H1 (cell line): ENCODE results near the gene ALG9. TPM values are rescaled to one million over a fixed set of nuclear protein-coding genes. Genes with fewer than 3 reads are reported as not detected.

Experiments
- CTCF ChIA-PET: fragments of 300-600 bp; sonication (Branson Sonifier 250); formaldehyde crosslinking; loops from one replicate; lab custom pipeline; 2021; ENCODE audit not compliant: partially characterized antibody; lab: Charles Lee
- POLR2A ChIA-PET: fragments of 300-600 bp; sonication (Branson Sonifier 250); formaldehyde crosslinking; loops from one replicate; lab custom pipeline; 2021; ENCODE audit warnings: inconsistent platforms; ENCODE audit not compliant: partially characterized antibody; lab: Charles Lee
- DNase-seq, 2 experiments: peaks; one replicate each; pipeline versions ENCODE4 v3.0.0 to v3.0.0-alpha.2; 2010 to 2022; ENCODE audit warnings: low spot score in 2 of 2, low read depth in 1 of 2, mixed read lengths in 1 of 2
- FAIRE-seq: peaks from 2 replicates; lab custom pipeline; 2011; peaks lifted over from hg19 to GRCh38; lab: Jason Lieb, UNC
- H2AFZ ChIP-seq: 2 replicates; pipeline ENCODE4 v1.8.1; 2012; ENCODE audit warnings: low read length, inconsistent platforms
- H2AK5ac ChIP-seq: 2 replicates; pipeline ENCODE4 v1.6.1; 2013; ENCODE audit warnings: low read depth, low read length
- H2BK120ac ChIP-seq: replicated peaks from 2 replicates; pipeline ENCODE3; 2013; ENCODE audit warnings: low read depth, low read length, inconsistent platforms
- H2BK12ac ChIP-seq: 2 replicates; pipeline ENCODE4 v1.6.1; 2013; ENCODE audit warnings: low read depth, low read length
- H2BK15ac ChIP-seq: 2 replicates; pipeline ENCODE4 v1.6.1; 2013; ENCODE audit warnings: low read length
- H2BK20ac ChIP-seq: 2 replicates; pipeline ENCODE4 v1.6.1; 2013; ENCODE audit warnings: low read length
- H2BK5ac ChIP-seq: 2 replicates; pipeline ENCODE4 v1.6.1; 2013; ENCODE audit warnings: low read depth, low read length
- H3K14ac ChIP-seq: 2 replicates; pipeline ENCODE4 v1.6.1; 2013; ENCODE audit warnings: inconsistent platforms; ENCODE audit not compliant: insufficient read length
- H3K18ac ChIP-seq: 2 replicates; pipeline ENCODE4 v1.6.1; 2013; ENCODE audit warnings: low read length; ENCODE audit errors: extremely low read depth
- H3K23ac ChIP-seq: 2 replicates; pipeline ENCODE4 v1.6.1; 2013; ENCODE audit warnings: inconsistent platforms; ENCODE audit not compliant: insufficient read length
- H3K23me2 ChIP-seq: 2 replicates; pipeline ENCODE4 v1.6.1; 2013; ENCODE audit warnings: low read depth, low read length
- H3K27ac ChIP-seq: 2 replicates; pipeline ENCODE4 v1.6.1; 2011; ENCODE audit warnings: low read depth, low read length, inconsistent platforms
- H3K27me3 ChIP-seq, 4 experiments: replicated peaks in 1 of 4; 1 replicate in 1 of 4; 2 replicates in 3 of 4; pipeline versions ENCODE4 v1.6.1 to v1.8.1; 2011 to 2013; ENCODE audit warnings: low read length in 3 of 4, mild to moderate bottlenecking in 3 of 4, inconsistent platforms in 2 of 4, mixed read lengths in 2 of 4, moderate library complexity in 1 of 4; ENCODE audit not compliant: control insufficient read depth in 3 of 4, insufficient read depth in 3 of 4; ENCODE audit errors: extremely low read depth in 1 of 4
- H3K36me3 ChIP-seq, 4 experiments: 2 replicates each; pipeline versions ENCODE4 v1.6.1 to v1.8.1; 2011 to 2013; ENCODE audit warnings: mild to moderate bottlenecking in 4 of 4, low read length in 3 of 4, moderate library complexity in 2 of 4, control low read depth in 1 of 4, inconsistent platforms in 1 of 4; ENCODE audit not compliant: insufficient read depth in 4 of 4, control insufficient read depth in 2 of 4
- H3K4ac ChIP-seq: replicated peaks from 2 replicates; pipeline ENCODE3; 2013; ENCODE audit warnings: low read length, low read depth, mixed read lengths, inconsistent platforms; ENCODE audit not compliant: insufficient read length
- H3K4me1 ChIP-seq, 4 experiments: replicated peaks in 1 of 4; 1 replicate in 1 of 4; 2 replicates in 3 of 4; pipeline versions ENCODE4 v1.6.1 to v1.8.1; 2011 to 2013; ENCODE audit warnings: low read length in 3 of 4, inconsistent platforms in 2 of 4, mixed read lengths in 1 of 4; ENCODE audit not compliant: insufficient read depth in 4 of 4, control insufficient read depth in 3 of 4
- H3K4me2 ChIP-seq, 2 experiments: 2 replicates each; pipeline versions ENCODE4 v1.6.1 to v1.8.1; 2011 to 2013; ENCODE audit warnings: low read depth in 2 of 2, low read length in 2 of 2, control low read depth in 1 of 2, inconsistent platforms in 1 of 2, mild to moderate bottlenecking in 1 of 2; ENCODE audit not compliant: insufficient read depth in 1 of 2
- H3K4me3 ChIP-seq, 4 experiments: fragments of 200-600, 300-600 bp in 1 of 4; sonication (generic), shearing (Covaris generic), sonication (Bioruptor Twin) in 1 of 4; 2 replicates each; pipeline versions ENCODE4 v1.5.1 to v1.8.1; 2011 to 2016; ENCODE audit warnings: low read length in 4 of 4, low read depth in 3 of 4, control low read depth in 2 of 4, inconsistent platforms in 2 of 4, mild to moderate bottlenecking in 2 of 4, mixed read lengths in 1 of 4, moderate library complexity in 1 of 4; ENCODE audit not compliant: insufficient read depth in 2 of 4; ENCODE audit errors: extremely low read depth in 1 of 4
- H3K56ac ChIP-seq: replicated peaks from 2 replicates; pipeline ENCODE3; 2013; ENCODE audit warnings: low read depth, mild to moderate bottlenecking, mixed read lengths, low read length, inconsistent platforms; ENCODE audit not compliant: insufficient read length
- H3K79me1 ChIP-seq: 2 replicates; pipeline ENCODE4 v1.6.1; 2013; ENCODE audit warnings: low read depth, low read length, control low read depth
- H3K79me2 ChIP-seq, 2 experiments: 2 replicates each; pipeline versions ENCODE4 v1.6.1 to v1.8.1; 2012 to 2013; ENCODE audit warnings: low read length in 2 of 2, mild to moderate bottlenecking in 2 of 2, inconsistent platforms in 1 of 2; ENCODE audit not compliant: insufficient read depth in 2 of 2, control insufficient read depth in 1 of 2
- H3K9ac ChIP-seq, 4 experiments: replicated peaks in 1 of 4; 1 replicate in 1 of 4; 2 replicates in 3 of 4; pipeline versions ENCODE4 v1.6.1 to v1.8.1; 2011 to 2013; ENCODE audit warnings: low read depth in 3 of 4, low read length in 3 of 4, control low read depth in 2 of 4, mild to moderate bottlenecking in 2 of 4, moderate library complexity in 2 of 4, inconsistent platforms in 1 of 4; ENCODE audit errors: extremely low read depth in 1 of 4
- H3K9me3 ChIP-seq, 2 experiments: 2 replicates each; pipeline versions ENCODE4 v1.6.1 to v1.8.1; 2012 to 2013; ENCODE audit warnings: mild to moderate bottlenecking in 2 of 2, moderate library complexity in 2 of 2, control low read depth in 1 of 2, inconsistent platforms in 1 of 2, low read depth in 1 of 2, low read length in 1 of 2, mixed read lengths in 1 of 2; ENCODE audit not compliant: insufficient read depth in 2 of 2
- H4K20me1 ChIP-seq, 2 experiments: replicated peaks in 1 of 2; 2 replicates each; pipeline versions ENCODE3 to v1.8.1; 2011 to 2013; ENCODE audit warnings: inconsistent platforms in 2 of 2, low read length in 2 of 2, mild to moderate bottlenecking in 1 of 2; ENCODE audit not compliant: insufficient read depth in 2 of 2, control insufficient read depth in 1 of 2
- H4K5ac ChIP-seq: 2 replicates; pipeline ENCODE4 v1.6.1; 2013; ENCODE audit warnings: low read length, low read depth, mixed read lengths, inconsistent platforms; ENCODE audit not compliant: insufficient read length
- H4K8ac ChIP-seq: 2 replicates; pipeline ENCODE4 v1.8.0; 2013; ENCODE audit warnings: mild to moderate bottlenecking, moderate library complexity, low read length, inconsistent platforms; ENCODE audit not compliant: insufficient read depth; ENCODE audit errors: extremely low read depth
- H4K91ac ChIP-seq: replicated peaks from 2 replicates; pipeline ENCODE3; 2013; ENCODE audit warnings: low read length, mixed read lengths, inconsistent platforms; ENCODE audit not compliant: insufficient read length
- SIN3A ChIP-seq, 2 experiments: IDR thresholded peaks in 1 of 2; conservative IDR thresholded peaks in 1 of 2; 2 replicates each; pipeline ENCODE4 v1.6.1; 2011 to 2012; ENCODE audit warnings: low read length in 2 of 2, improper control_type of control experiment in 1 of 2, low read depth in 1 of 2, mild to moderate bottlenecking in 1 of 2
- SP4 ChIP-seq: IDR thresholded peaks from 2 replicates; pipeline ENCODE4 v1.6.1; 2012; ENCODE audit warnings: low read length, inconsistent platforms
- WGBS, 2 experiments: shearing (Covaris generic) in 1 of 2; methylation state at CpG; one replicate each; pipeline versions ENCODE4 v1.1.6 to v1.1.7; 2013 to 2015; ENCODE audit warnings: low lambda C conversion rate in 2 of 2, mixed read lengths in 2 of 2, inconsistent platforms in 1 of 2, low coverage in 1 of 2, missing lambda C conversion rate in 1 of 2; ENCODE audit not compliant: insufficient replicate concordance in 2 of 2, insufficient coverage in 1 of 2, insufficient read length in 1 of 2; ENCODE audit errors: extremely low coverage in 1 of 2, missing lambda C conversion rate in 1 of 2; 5-methylcytosine and 5-hydroxymethylcytosine counted together
- polyA plus RNA-seq, 7 experiments: library from polyadenylated mRNA; depleted of rRNA in 3 of 7; stranded (reverse) in 5 of 7; unstranded in 2 of 7; fragments of >200 nt in 5 of 7; fragments of 200-250 nt in 2 of 7; gene quantifications; 1 replicate in 5 of 7; 2 replicates in 1 of 7; 4 replicates in 1 of 7; pipeline versions ENCODE4 v1.2.1 to v1.2.3, GENCODE V29; 2011 to 2013; ENCODE audit warnings: missing spikeins in 2 of 7, mixed read lengths in 2 of 7
- total RNA-seq: library from RNA; stranded (reverse); fragmentation: NEBNext Ultra II Directional; extraction: Animal tissue kit (Norgen Biotek cat#: 25700); gene quantifications from 2 replicates; pipeline ENCODE4 v1.2.1, GENCODE V29; 2021

Gene ALG9
- total and polyA plus RNA-seq, 2 of the 8 experiments (the other 6 are each of a cell fraction or from before 2014, with no cell fraction given) = 23.5 to 24.5 TPM

GRCh38 chr11:111741751-111742150 lies 129.6 kb downstream of the ALG9 start:
- H3K4ac ChIP-seq = no peak overlapping the region
- no peaks in the 10 kb centered on the region for H3K9me3 ChIP-seq
- H3K4me3 ChIP-seq = no peak overlapping the region
- H3K23ac ChIP-seq = no peak overlapping the region
- H3K4me2 ChIP-seq = no peak overlapping the region
- no peak overlapping the region for H4K91ac ChIP-seq
- 87% methylated on average over 2 of the region's 2 CpGs; no CpG with 5 or more reads in 1 of the 2 experiments for WGBS, 2 experiments
- H4K8ac ChIP-seq = no peak overlapping the region
- no peaks in the 10 kb centered on the region for H3K79me2 ChIP-seq
- no peak overlapping the region for H3K27ac ChIP-seq
- ChIA-PET POLR2A (no interaction called here), CTCF (interaction anchor here (0.8 to 2.1 kb wide), 3 partner anchors 12 to 248 kb away, joined by 3 to 10 read pairs (median 7); no protein-coding TSS in a partner anchor)
- no peak overlapping the region for H2BK15ac ChIP-seq
- H3K14ac ChIP-seq = no peak overlapping the region
- H2BK20ac ChIP-seq = no peak overlapping the region
- peaks cover 0 to 2% of the 10 kb centered on the region in 2 experiments for H4K20me1 ChIP-seq
- 0 out of 2 replicates have a peak, but pooled peaks cover 3% of the 10 kb centered on the region for H3K79me1 ChIP-seq
- no peak overlapping the region for H3K18ac ChIP-seq
- no peak overlapping the region for H2AK5ac ChIP-seq
- no peak overlapping the region for H4K5ac ChIP-seq
- H2BK12ac ChIP-seq = no peak overlapping the region
- peaks cover 0 to 10% (median 5%) of the 10 kb centered on the region in 4 experiments; a peak in 5 of 7 replicates for H3K4me1 ChIP-seq
- DNase-seq = no peak
- no peak overlapping the region for H2BK5ac ChIP-seq
- FAIRE-seq = no peak
- H3K27me3 ChIP-seq = no peaks in the 10 kb centered on the region
- H3K36me3 ChIP-seq = peaks cover 0 to 44% (median 22%) of the 10 kb centered on the region in 4 experiments; a peak in 6 of 8 replicates
- no peak overlapping the region for H2AFZ ChIP-seq
- no peak overlapping the region for H3K56ac ChIP-seq
- H2BK120ac ChIP-seq = no peak overlapping the region
- no peak overlapping the region for H3K9ac ChIP-seq
- no peaks in the 10 kb centered on the region for H3K23me2 ChIP-seq
- TF ChIP-seq SIN3A (conservative IDR thresholded peaks at IDR 0.05 in 1 of 2, IDR thresholded peaks at IDR 0.05 in 1 of 2; ENCODE audit: low read depth in 1 of 2, low read length in 2 of 2) (no peak), SP4 (no peak)
